Liver (tissue), 3 donors: ENCODE data around the gene TTC24.

ENCODE experiments used
- ATF3 ChIP-seq: IDR thresholded peaks from 2 replicates; pipeline ENCODE4 v1.6.1; 2016; ENCODE audit warnings: antibody characterized with exemption
- CTCF ChIP-seq: fragments of 150-350 bp; IDR thresholded peaks from 2 replicates; pipeline ENCODE4 v1.5.1; 2017; ENCODE audit warnings: improper control_type of control experiment, low read depth, low read length; ENCODE audit not compliant: missing input control
- GABPA ChIP-seq, 2 donors: IDR thresholded peaks in 1 of 2; conservative IDR thresholded peaks in 1 of 2; 2 replicates each; pipeline ENCODE4 v1.6.1; 2016; ENCODE audit warnings: antibody characterized with exemption in 2 of 2, mild to moderate bottlenecking in 1 of 2, moderate library complexity in 1 of 2
- NR2F2 ChIP-seq: IDR thresholded peaks from 2 replicates; pipeline ENCODE4 v1.6.1; 2016; ENCODE audit warnings: antibody characterized with exemption
- TAF1 ChIP-seq: conservative IDR thresholded peaks from 2 replicates; pipeline ENCODE4 v1.6.1; 2016; ENCODE audit warnings: antibody characterized with exemption, mild to moderate bottlenecking
- donor health status: healthy.
- donor health status: healthy.

- TF ChIP-seq NR2F2 = no peak
- TF ChIP-seq TAF1 = no peak
- TF ChIP-seq CTCF = no peak
- no peak for TF ChIP-seq ATF3
- no peak for TF ChIP-seq GABPA (IDR thresholded peaks at IDR 0.05 in 1 of 2, conservative IDR thresholded peaks at IDR 0.05 in 1 of 2)
These were observed 18.8 kb upstream of the TTC24 start for GRCh38 chr1:156560585-156561163.
